HCT116 (cell line): Measurements from ENCODE around the gene CLEC14A.

ENCODE experiments used
- EZH2 ChIP-seq: fragments of 200-600 bp; sonication (generic); IDR thresholded peaks from 2 replicates; pipeline ENCODE4 v1.6.1; 2017; ENCODE audit warnings: antibody characterized with exemption, mixed run types
- EZH2phosphoT487 ChIP-seq: fragments of 200-600 bp; IDR thresholded peaks from 2 replicates; pipeline ENCODE4 v1.6.1; 2018; ENCODE audit warnings: antibody characterized with exemption, borderline replicate concordance
- JUND ChIP-seq: IDR thresholded peaks from 2 replicates; pipeline ENCODE4 v1.6.1; 2012
- POLR2A ChIP-seq: IDR thresholded peaks from 2 replicates; pipeline ENCODE4 v1.7.0; 2011; ENCODE audit warnings: borderline replicate concordance; ENCODE audit not compliant: insufficient read depth, insufficient read length; ENCODE audit errors: extremely low read depth
- POLR2AphosphoS5 ChIP-seq: IDR thresholded peaks from 2 replicates; pipeline ENCODE4 v1.6.1; 2011; ENCODE audit warnings: mild to moderate bottlenecking, low read depth, low read length, moderate library complexity
- TCF7L2 ChIP-seq: IDR thresholded peaks from 2 replicates; pipeline ENCODE4 v1.7.0; 2011; ENCODE audit warnings: borderline replicate concordance, inconsistent platforms; ENCODE audit not compliant: insufficient read depth, insufficient read length; ENCODE audit errors: extremely low read depth
- YY1 ChIP-seq: IDR thresholded peaks from 2 replicates; pipeline ENCODE4 v1.6.1; 2011; ENCODE audit warnings: low read length, low read depth, moderate library complexity, mild to moderate bottlenecking; ENCODE audit not compliant: insufficient replicate concordance; ENCODE audit errors: extremely low read depth
- ZNF274 ChIP-seq: fragments of 200-500 bp; sonication (Bioruptor generic); IDR thresholded peaks from 2 replicates; pipeline ENCODE4 v1.6.1; 2014; ENCODE audit warnings: mild to moderate bottlenecking, low read depth, low read length, inconsistent platforms
- TF ChIP-seq, protein P1 (sequence below), 3 experiments: fragments of 200-600 bp in 1 of 3; sonication (generic) in 1 of 3; IDR thresholded peaks in 2 of 3; conservative IDR thresholded peaks in 1 of 3; 2 replicates each; pipeline ENCODE4 v1.5.1; 2012 to 2017; ENCODE audit warnings: low read depth in 2 of 3, low read length in 2 of 3, antibody characterized with exemption in 1 of 3, borderline replicate concordance in 1 of 3, control low read depth in 1 of 3, mild to moderate bottlenecking in 1 of 3, mixed read lengths in 1 of 3, mixed run types in 1 of 3, moderate library complexity in 1 of 3; ENCODE audit not compliant: insufficient read depth in 1 of 3
- TF ChIP-seq, protein P2 (sequence below): IDR thresholded peaks from 2 replicates; pipeline ENCODE4 v1.6.1; 2012; ENCODE audit warnings: low read depth

DNA sequence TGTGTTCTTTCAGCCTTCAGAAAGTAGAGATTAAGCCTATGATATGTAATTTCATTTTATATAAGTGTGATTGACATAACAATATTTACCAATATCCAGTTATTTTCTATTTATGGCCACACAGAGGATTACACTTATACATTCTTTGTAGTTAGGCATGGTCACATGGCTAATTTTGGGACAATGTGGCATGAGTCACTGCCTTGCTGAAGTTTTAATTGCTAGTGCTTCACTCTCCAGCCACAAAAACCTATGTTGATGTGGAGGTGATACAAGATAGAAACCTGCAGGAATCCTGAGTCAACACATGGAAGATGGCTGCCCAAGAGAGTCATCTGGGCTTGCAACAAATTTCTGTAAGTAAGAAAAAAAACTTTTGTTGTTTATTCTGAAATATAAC lies 17.0 kb downstream of the CLEC14A start:
- TF ChIP-seq YY1 (no peak), TCF7L2 (no peak), POLR2A (no peak), ZNF274 (no peak), EZH2phosphoT487 (no peak), POLR2AphosphoS5 (no peak), JUND (no peak), EZH2 (no peak)
- TF ChIP-seq, protein P1, sequence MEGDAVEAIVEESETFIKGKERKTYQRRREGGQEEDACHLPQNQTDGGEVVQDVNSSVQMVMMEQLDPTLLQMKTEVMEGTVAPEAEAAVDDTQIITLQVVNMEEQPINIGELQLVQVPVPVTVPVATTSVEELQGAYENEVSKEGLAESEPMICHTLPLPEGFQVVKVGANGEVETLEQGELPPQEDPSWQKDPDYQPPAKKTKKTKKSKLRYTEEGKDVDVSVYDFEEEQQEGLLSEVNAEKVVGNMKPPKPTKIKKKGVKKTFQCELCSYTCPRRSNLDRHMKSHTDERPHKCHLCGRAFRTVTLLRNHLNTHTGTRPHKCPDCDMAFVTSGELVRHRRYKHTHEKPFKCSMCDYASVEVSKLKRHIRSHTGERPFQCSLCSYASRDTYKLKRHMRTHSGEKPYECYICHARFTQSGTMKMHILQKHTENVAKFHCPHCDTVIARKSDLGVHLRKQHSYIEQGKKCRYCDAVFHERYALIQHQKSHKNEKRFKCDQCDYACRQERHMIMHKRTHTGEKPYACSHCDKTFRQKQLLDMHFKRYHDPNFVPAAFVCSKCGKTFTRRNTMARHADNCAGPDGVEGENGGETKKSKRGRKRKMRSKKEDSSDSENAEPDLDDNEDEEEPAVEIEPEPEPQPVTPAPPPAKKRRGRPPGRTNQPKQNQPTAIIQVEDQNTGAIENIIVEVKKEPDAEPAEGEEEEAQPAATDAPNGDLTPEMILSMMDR (IDR thresholded peaks at IDR 0.05 in 2 of 3, conservative IDR thresholded peaks at IDR 0.05 in 1 of 3; ENCODE audit: borderline replicate concordance in 1 of 3, insufficient read depth in 1 of 3, low read depth in 2 of 3, low read length in 2 of 3) = no peak
- TF ChIP-seq, protein P2, sequence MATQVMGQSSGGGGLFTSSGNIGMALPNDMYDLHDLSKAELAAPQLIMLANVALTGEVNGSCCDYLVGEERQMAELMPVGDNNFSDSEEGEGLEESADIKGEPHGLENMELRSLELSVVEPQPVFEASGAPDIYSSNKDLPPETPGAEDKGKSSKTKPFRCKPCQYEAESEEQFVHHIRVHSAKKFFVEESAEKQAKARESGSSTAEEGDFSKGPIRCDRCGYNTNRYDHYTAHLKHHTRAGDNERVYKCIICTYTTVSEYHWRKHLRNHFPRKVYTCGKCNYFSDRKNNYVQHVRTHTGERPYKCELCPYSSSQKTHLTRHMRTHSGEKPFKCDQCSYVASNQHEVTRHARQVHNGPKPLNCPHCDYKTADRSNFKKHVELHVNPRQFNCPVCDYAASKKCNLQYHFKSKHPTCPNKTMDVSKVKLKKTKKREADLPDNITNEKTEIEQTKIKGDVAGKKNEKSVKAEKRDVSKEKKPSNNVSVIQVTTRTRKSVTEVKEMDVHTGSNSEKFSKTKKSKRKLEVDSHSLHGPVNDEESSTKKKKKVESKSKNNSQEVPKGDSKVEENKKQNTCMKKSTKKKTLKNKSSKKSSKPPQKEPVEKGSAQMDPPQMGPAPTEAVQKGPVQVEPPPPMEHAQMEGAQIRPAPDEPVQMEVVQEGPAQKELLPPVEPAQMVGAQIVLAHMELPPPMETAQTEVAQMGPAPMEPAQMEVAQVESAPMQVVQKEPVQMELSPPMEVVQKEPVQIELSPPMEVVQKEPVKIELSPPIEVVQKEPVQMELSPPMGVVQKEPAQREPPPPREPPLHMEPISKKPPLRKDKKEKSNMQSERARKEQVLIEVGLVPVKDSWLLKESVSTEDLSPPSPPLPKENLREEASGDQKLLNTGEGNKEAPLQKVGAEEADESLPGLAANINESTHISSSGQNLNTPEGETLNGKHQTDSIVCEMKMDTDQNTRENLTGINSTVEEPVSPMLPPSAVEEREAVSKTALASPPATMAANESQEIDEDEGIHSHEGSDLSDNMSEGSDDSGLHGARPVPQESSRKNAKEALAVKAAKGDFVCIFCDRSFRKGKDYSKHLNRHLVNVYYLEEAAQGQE = no peak
